SH-SY5Y (cell line): ENCODE data around the gene ACSS3.

Experiments
- GATA2 ChIP-seq: IDR thresholded peaks from 2 replicates; pipeline ENCODE4 v1.6.1; 2011; ENCODE audit warnings: mild to moderate bottlenecking, low read depth, low read length
- GATA3 ChIP-seq: IDR thresholded peaks from 2 replicates; pipeline ENCODE4 v1.6.1; 2011; ENCODE audit warnings: low read depth, mild to moderate bottlenecking, low read length, moderate library complexity

DNA sequence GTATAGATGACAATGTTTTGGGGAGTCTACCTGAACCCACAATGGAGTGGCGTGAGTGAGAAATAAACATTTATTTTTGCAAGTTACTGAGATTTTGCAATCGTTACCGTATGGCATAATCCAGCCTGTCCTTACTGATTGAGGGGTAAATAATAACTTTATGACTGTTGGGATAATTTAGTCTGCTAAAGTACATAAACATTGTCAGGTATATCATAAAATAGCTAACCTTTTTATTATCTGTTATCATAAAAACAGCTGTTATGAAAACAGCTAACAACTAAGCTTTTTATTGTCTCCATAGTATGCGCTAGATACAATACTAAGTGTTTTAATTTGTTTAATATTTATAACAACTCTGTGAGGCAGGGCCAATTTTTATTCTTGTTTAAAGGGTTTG, 10.3 kb downstream of the ACSS3 start:
- TF ChIP-seq GATA3 (no peak), GATA2 (no peak)
